CD14-positive monocyte (primary cell): ENCODE data around the gene PRLH. TPM values are rescaled to one million over a fixed set of nuclear protein-coding genes. Genes with fewer than 3 reads are reported as not detected.

Experiments
- DNase-seq, 3 donors: peaks; one replicate each; pipeline ENCODE4 v3.0.0-alpha.2; 2011 to 2022
- H2AFZ ChIP-seq: 2 replicates; pipeline ENCODE4 v1.6.0; 2012; ENCODE audit warnings: mild to moderate bottlenecking, low read depth, low read length, inconsistent platforms; ENCODE audit not compliant: insufficient read depth, poor library complexity, severe bottlenecking
- H3K27ac ChIP-seq, 2 donors: 1 replicate in 1 of 2; 2 replicates in 1 of 2; pipeline ENCODE4 v1.5.1; 2012 to 2013; ENCODE audit warnings: low read length in 2 of 2, control low read depth in 1 of 2, inconsistent platforms in 1 of 2, low read depth in 1 of 2, mild to moderate bottlenecking in 1 of 2
- H3K27me3 ChIP-seq, 2 donors: one replicate each; pipeline versions ENCODE4 v1.6.0 to v1.6.1; 2011 to 2013; ENCODE audit warnings: low read length in 2 of 2; ENCODE audit not compliant: control insufficient read depth in 2 of 2, insufficient read depth in 2 of 2
- H3K36me3 ChIP-seq, 2 donors: replicated peaks in 1 of 2; 1 replicate in 1 of 2; 2 replicates in 1 of 2; pipeline versions ENCODE4 v1.5.1 to v1.6.1; 2012 to 2013; ENCODE audit warnings: low read length in 2 of 2, control low read depth in 1 of 2, inconsistent platforms in 1 of 2, mild to moderate bottlenecking in 1 of 2; ENCODE audit not compliant: insufficient read depth in 2 of 2, control insufficient read depth in 1 of 2
- H3K4me1 ChIP-seq, 2 donors: 1 replicate in 1 of 2; 2 replicates in 1 of 2; pipeline versions ENCODE4 v1.5.1 to v1.6.1; 2012 to 2013; ENCODE audit warnings: low read length in 2 of 2, control low read depth in 1 of 2, inconsistent platforms in 1 of 2, mild to moderate bottlenecking in 1 of 2, moderate library complexity in 1 of 2; ENCODE audit not compliant: insufficient read depth in 2 of 2, control insufficient read depth in 1 of 2
- H3K4me2 ChIP-seq: replicated peaks from 2 replicates; pipeline ENCODE3; 2012; ENCODE audit warnings: low read length, moderate library complexity, mild to moderate bottlenecking; ENCODE audit not compliant: poor library complexity, severe bottlenecking; ENCODE audit errors: extremely low read depth
- H3K4me3 ChIP-seq, 3 experiments: fragments of 200-600 bp in 1 of 3; sonication (generic) in 1 of 3; replicated peaks in 1 of 3; 1 replicate in 2 of 3; 2 replicates in 1 of 3; pipeline ENCODE4 v1.5.1; 2011 to 2013; ENCODE audit warnings: low read length in 3 of 3, mild to moderate bottlenecking in 3 of 3, control low read depth in 2 of 3, low read depth in 2 of 3, inconsistent platforms in 1 of 3, moderate library complexity in 1 of 3
- H3K79me2 ChIP-seq: 2 replicates; pipeline ENCODE4 v1.6.0; 2012; ENCODE audit warnings: mild to moderate bottlenecking, control low read depth, inconsistent platforms, low read length, moderate library complexity; ENCODE audit not compliant: insufficient read depth
- H3K9ac ChIP-seq: 2 replicates; pipeline ENCODE4 v1.6.0; 2017; ENCODE audit warnings: low read length, mild to moderate bottlenecking; ENCODE audit not compliant: insufficient read depth, poor library complexity, severe bottlenecking
- H3K9me3 ChIP-seq, 2 donors: replicated peaks in 1 of 2; 1 replicate in 1 of 2; 2 replicates in 1 of 2; pipeline versions ENCODE4 v1.5.1 to v1.6.1; 2012 to 2013; ENCODE audit warnings: low read length in 2 of 2, control low read depth in 1 of 2; ENCODE audit not compliant: control insufficient read depth in 1 of 2, insufficient read depth in 1 of 2
- H4K20me1 ChIP-seq: 2 replicates; pipeline ENCODE4 v1.6.0; 2012; ENCODE audit warnings: mild to moderate bottlenecking, low read length, control low read depth, moderate library complexity; ENCODE audit not compliant: insufficient read depth
- H3K27ac Mint-ChIP-seq, 7 donors: one replicate each; pipeline ENCODE4 v1.8.0; 2020; ENCODE audit warnings: mild to moderate bottlenecking in 7 of 7, mixed read lengths in 7 of 7, moderate library complexity in 6 of 7, inconsistent platforms in 2 of 7
- H3K27me3 Mint-ChIP-seq, 3 donors: one replicate each; pipeline ENCODE4 v1.8.0; 2021 to 2022; ENCODE audit warnings: low read depth in 3 of 3, mild to moderate bottlenecking in 3 of 3, mixed read lengths in 3 of 3, moderate library complexity in 3 of 3, inconsistent platforms in 1 of 3
- H3K36me3 Mint-ChIP-seq, 2 donors: one replicate each; pipeline ENCODE4 v1.8.0; 2020; ENCODE audit warnings: mixed read lengths in 2 of 2, inconsistent platforms in 1 of 2, mild to moderate bottlenecking in 1 of 2
- H3K4me1 Mint-ChIP-seq: one replicate; pipeline ENCODE4 v1.8.0; 2020; ENCODE audit warnings: mild to moderate bottlenecking, mixed read lengths
- H3K4me3 Mint-ChIP-seq, 2 donors: one replicate each; pipeline ENCODE4 v1.8.0; 2020; ENCODE audit warnings: mild to moderate bottlenecking in 2 of 2, mixed read lengths in 2 of 2, moderate library complexity in 1 of 2
- H3K9me3 Mint-ChIP-seq, 7 donors: one replicate each; pipeline ENCODE4 v1.8.0; 2020 to 2022; ENCODE audit warnings: mixed read lengths in 7 of 7, mild to moderate bottlenecking in 6 of 7, moderate library complexity in 6 of 7, inconsistent platforms in 2 of 7
- CTCF ChIP-seq: fragments of 200-600 bp; IDR thresholded peaks from one replicate; pipeline ENCODE4 v1.8.0; 2022; ENCODE audit warnings: antibody characterized with exemption, mild to moderate bottlenecking
- WGBS: methylation state at CpG from one replicate; pipeline ENCODE4 v1.1.5; 2013; ENCODE audit warnings: missing lambda C conversion rate; ENCODE audit not compliant: insufficient coverage; 5-methylcytosine and 5-hydroxymethylcytosine counted together
- intact Hi-C, 2 donors: fragments of 100-400 bp; cut with micrococcal nuclease; formaldehyde crosslinking; loops; one replicate each; pipeline versions ENCODE4 v1.15.0 to v1.15.1; 2023
- polyA plus RNA-seq, 3 donors: library from polyadenylated mRNA; depleted of rRNA in 1 of 3; unstranded in 2 of 3; stranded (reverse) in 1 of 3; fragments of 300-500 nt in 2 of 3; fragments of >200 nt in 1 of 3; fragmentation: Illumina TruSeq in 2 of 3; gene quantifications; 1 replicate in 2 of 3; 2 replicates in 1 of 3; pipeline ENCODE4 v1.2.3, GENCODE V29; 2012 to 2021

Gene PRLH
- polyA plus RNA-seq, 3 donors: not detected

- Histone ChIP-seq H3K27me3 (peaks cover 0 to 2% of the 10 kb centered on the region in 2 donors), H3K36me3 (no peaks in the 10 kb centered on the region), H4K20me1 (no peaks in the 10 kb centered on the region), H2AFZ (no peak overlapping the region), H3K9ac (no peak overlapping the region), H3K27ac (no peak overlapping the region), H3K9me3 (no peaks in the 10 kb centered on the region), H3K4me2 (no peak overlapping the region), H3K4me1 (no peaks in the 10 kb centered on the region), H3K79me2 (no peaks in the 10 kb centered on the region), H3K4me3 (no peak overlapping the region)
- no peak overlapping the region for H3K4me3 Mint-ChIP-seq
- no peak overlapping the region for H3K27ac Mint-ChIP-seq
- intact Hi-C loops: no loop called here
- TF ChIP-seq CTCF: no peak
- H3K4me1 Mint-ChIP-seq: no peaks in the 10 kb centered on the region
- WGBS: 96% methylated on average over 3 of the region's 5 CpGs
- H3K36me3 Mint-ChIP-seq: no peaks in the 10 kb centered on the region
- peaks cover 3 to 6% (median 3%) of the 10 kb centered on the region in 3 donors for H3K27me3 Mint-ChIP-seq
- H3K9me3 Mint-ChIP-seq: peaks cover 0 to 6% (median 0%) of the 10 kb centered on the region in 7 donors
- no peak for DNase-seq
Measured at GRCh38 chr2:237541243-237541642, 25.1 kb upstream of the PRLH start.

GRCh38 chr2:237542001-237542704 lies 24.2 kb upstream of the PRLH start:
- H3K9me3 ChIP-seq: no peaks in the 10 kb centered on the region
- DNase-seq: no peak
- Mint-ChIP-seq H3K36me3 (no peaks in the 10 kb centered on the region), H3K27me3 (peaks cover 5 to 8% (median 8%) of the 10 kb centered on the region in 3 donors), H3K4me3 (no peak overlapping the region), H3K27ac (no peak overlapping the region), H3K4me1 (no peaks in the 10 kb centered on the region), H3K9me3 (peaks cover 0 to 6% (median 0%) of the 10 kb centered on the region in 7 donors)
- no peaks in the 10 kb centered on the region for H3K4me1 ChIP-seq
- peaks cover 0 to 2% of the 10 kb centered on the region in 2 donors for H3K27me3 ChIP-seq
- TF ChIP-seq CTCF: no peak
- H2AFZ ChIP-seq: no peak overlapping the region
- H4K20me1 ChIP-seq: no peaks in the 10 kb centered on the region
- no peaks in the 10 kb centered on the region for H3K79me2 ChIP-seq
- H3K27ac ChIP-seq: no peak overlapping the region
- no peak overlapping the region for H3K9ac ChIP-seq
- WGBS: 93% methylated on average over 14 of the region's 18 CpGs
- no peaks in the 10 kb centered on the region for H3K36me3 ChIP-seq
- H3K4me3 ChIP-seq: no peak overlapping the region
- intact Hi-C loops: no loop called here
- H3K4me2 ChIP-seq: no peak overlapping the region
